ENCODE data around the gene SIRT5.

The SIRT5 gene

DNA sequence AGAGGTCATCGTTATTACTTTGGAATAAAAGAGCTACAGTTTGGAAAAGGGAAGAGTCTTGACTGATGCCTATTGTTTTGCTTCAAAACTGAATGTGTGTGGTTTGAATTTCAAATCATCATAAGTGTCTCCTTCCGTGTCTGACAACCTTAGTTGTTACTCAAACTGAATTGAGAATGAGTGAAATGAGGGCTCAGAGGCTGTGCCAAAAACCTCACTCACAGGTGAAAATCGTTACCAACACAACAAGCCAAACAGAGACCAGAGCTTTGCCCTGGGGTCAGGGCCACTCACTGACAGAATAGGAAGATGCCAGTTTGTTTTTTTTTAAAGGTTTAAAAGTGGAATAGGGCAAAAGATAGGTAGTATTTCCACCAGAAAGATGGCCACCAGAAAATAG lies 15.2 kb upstream of the SIRT5 start:
- no peak overlapping the region for H3K4me3 ChIP-seq (ENCODE audit: control insufficient read depth, low read depth, low read length)
- no peak for TF ChIP-seq CTCF (conservative IDR thresholded peaks at IDR 0.05; ENCODE audit: control insufficient read depth, insufficient read depth, low read depth, low read length)
- DNase-seq (ENCODE audit: low read depth) = no peak

DNA sequence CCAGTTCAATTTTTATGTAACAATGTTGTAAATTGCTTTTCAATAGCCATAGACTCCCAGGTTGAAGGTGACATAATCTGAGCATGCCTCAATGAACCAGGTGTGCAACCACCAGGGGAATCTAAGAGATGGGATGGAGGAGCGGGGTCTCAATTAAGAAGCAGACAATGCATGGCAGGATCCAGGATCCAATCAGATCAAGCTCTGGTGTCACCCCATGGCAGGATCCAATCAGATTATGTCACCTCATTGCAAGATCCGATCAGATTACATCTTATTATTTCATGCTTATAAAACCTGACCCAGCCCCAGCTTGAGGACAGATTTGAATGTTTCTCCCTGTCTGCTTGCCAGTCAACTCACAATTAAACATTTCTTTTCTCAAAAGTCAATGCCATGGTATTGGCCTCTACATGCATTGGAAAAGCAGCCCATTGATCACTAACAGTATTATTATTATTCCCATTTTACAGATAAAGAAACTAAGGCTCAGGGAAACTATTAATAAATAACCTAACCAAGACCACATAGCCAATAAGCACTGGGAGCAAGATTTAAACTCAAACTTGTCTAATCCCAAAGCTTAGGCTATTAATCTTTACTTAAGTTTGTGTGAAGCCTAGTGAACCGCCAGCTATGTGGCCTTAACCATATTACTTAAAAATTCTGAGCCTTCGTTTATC lies 14.3 kb upstream of the SIRT5 start:
- DNase-seq (ENCODE audit: low read depth) = peak; percentile 10
- TF ChIP-seq CTCF (conservative IDR thresholded peaks at IDR 0.05; ENCODE audit: control insufficient read depth, insufficient read depth, low read depth, low read length) = no peak
- H3K4me3 ChIP-seq (ENCODE audit: control insufficient read depth, low read depth, low read length) = no peak overlapping the region

DNA sequence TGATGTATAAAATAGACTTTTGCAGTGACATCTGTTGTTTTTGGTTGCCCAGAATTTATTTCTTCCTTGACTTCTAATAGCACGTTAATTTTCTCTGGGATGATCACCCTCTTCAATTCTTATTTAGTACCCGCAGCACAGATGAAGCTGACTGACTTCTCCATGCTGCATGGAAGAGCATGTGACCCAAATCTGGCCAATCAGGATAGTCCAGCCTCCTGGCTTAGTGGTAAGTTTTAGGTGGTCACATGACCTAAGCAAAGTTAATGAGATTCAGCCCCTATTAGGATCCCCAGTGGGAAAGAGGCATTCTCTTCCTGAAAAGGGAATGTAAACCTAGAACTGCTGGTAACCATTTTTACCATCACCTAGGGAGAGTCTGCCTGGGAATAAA lies 13.8 kb upstream of the SIRT5 start:
- no peak overlapping the region for H3K4me3 ChIP-seq (ENCODE audit: control insufficient read depth, low read depth, low read length)
- TF ChIP-seq CTCF (conservative IDR thresholded peaks at IDR 0.05; ENCODE audit: control insufficient read depth, insufficient read depth, low read depth, low read length) = no peak
- DNase-seq (ENCODE audit: low read depth) = no peak

DNA sequence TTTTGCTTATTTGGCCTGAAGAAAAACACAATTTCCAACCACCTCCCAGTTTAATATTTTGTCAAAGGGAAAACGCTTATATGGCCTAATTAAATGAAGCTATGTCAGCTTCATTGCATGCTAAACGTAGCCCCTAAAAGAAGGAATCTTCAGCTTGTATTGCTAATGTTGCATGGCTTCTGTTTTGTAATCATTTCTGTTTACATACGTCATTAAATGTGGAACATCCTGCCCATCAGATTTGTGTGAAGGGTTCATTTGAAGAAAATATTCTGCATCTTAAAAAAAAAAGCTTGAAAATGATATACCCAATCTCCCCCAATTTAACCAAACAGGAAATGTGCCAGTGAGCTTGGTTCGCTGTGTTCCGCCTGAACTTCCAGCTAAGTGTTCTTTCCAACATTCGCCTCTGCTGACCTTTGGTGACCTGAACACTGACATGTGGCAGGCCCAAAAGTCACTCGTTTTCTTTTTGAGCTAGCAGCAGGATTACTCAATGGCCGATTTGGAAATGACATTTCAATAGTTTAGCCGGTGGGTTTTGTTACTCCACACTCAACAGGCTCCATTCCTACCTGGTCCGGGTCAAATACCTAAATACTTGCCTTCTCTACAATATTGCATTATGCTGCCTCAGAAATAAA lies 12.7 kb upstream of the SIRT5 start:
- no peak for TF ChIP-seq CTCF (conservative IDR thresholded peaks at IDR 0.05; ENCODE audit: control insufficient read depth, insufficient read depth, low read depth, low read length)
- DNase-seq (ENCODE audit: low read depth) = no peak
- no peak overlapping the region for H3K4me3 ChIP-seq (ENCODE audit: control insufficient read depth, low read depth, low read length)

GRCh38 chr6:13563009-13563408 lies 11.4 kb upstream of the SIRT5 start:
- no peak for DNase-seq (ENCODE audit: low read depth)
- no peak overlapping the region for H3K4me3 ChIP-seq (ENCODE audit: control insufficient read depth, low read depth, low read length)

DNA sequence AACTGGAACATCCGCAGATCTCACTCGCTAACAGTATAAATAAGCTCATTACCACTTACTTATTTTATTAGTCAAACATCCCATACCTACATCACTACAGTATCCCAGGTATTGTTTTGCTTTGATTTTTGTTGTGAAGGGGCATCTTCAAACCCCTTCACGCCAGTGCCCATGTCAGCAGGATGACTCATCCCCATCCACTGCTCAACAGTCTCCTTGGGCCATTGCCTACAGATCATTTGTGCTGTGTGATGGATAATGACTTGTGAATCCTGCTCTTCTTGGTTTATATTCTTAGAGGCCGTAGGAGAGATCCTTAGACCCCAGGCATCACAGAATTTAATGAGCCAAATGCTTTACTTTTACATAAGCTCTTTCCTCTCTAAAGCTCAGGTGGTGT lies 8.5 kb upstream of the SIRT5 start:
- no peak overlapping the region for H3K4me3 ChIP-seq (ENCODE audit: control insufficient read depth, low read depth, low read length)
- no peak for TF ChIP-seq CTCF (conservative IDR thresholded peaks at IDR 0.05; ENCODE audit: control insufficient read depth, insufficient read depth, low read depth, low read length)
- DNase-seq (ENCODE audit: low read depth) = no peak

More at GRCh38 chr6:13563009-13563408, 11.4 kb upstream of the SIRT5 start:
- no peak for TF ChIP-seq CTCF (conservative IDR thresholded peaks at IDR 0.05; ENCODE audit: control insufficient read depth, insufficient read depth, low read depth, low read length)

Measured in fibroblast of mammary gland (primary cell).